WTC11 (cell line): Measurements from ENCODE around the gene TMEM175. TPM values are rescaled to one million over a fixed set of nuclear protein-coding genes. Genes with fewer than 3 reads are reported as not detected.

Experiments used
- ATAC-seq: fragments of 200-7000 bp; cut with Tn5 transposase; 2 replicates; pipeline ENCODE4 v1.10.0; 2021; ENCODE audit warnings: mild to moderate bottlenecking, moderate library complexity
- CTCF ChIA-PET: fragments of 300-600 bp; sonication (Branson Sonifier 250); formaldehyde crosslinking; loops from one replicate; lab custom pipeline; 2021; ENCODE audit warnings: antibody characterized with exemption; lab: Charles Lee
- POLR2A ChIA-PET: fragments of 350-600 bp; sonication (Branson Sonifier 250); formaldehyde crosslinking; loops from one replicate; lab custom pipeline; 2021; ENCODE audit warnings: antibody characterized with exemption; lab: Charles Lee
- DNase-seq: peaks from one replicate; pipeline ENCODE4 v3.0.0; 2021; ENCODE audit warnings: low spot score
- H3K27ac Mint-ChIP-seq: 2 replicates; pipeline ENCODE4 v1.8.0; 2021; ENCODE audit warnings: mixed read lengths
- H3K27me3 Mint-ChIP-seq: 2 replicates; pipeline ENCODE4 v1.8.0; 2021; ENCODE audit warnings: low read depth, mild to moderate bottlenecking, moderate library complexity, mixed read lengths
- H3K36me3 Mint-ChIP-seq: 2 replicates; pipeline ENCODE4 v1.8.0; 2021; ENCODE audit warnings: mixed read lengths
- H3K4me1 Mint-ChIP-seq: 2 replicates; pipeline ENCODE4 v1.8.0; 2022; ENCODE audit warnings: mixed read lengths
- H3K4me3 Mint-ChIP-seq: 2 replicates; pipeline ENCODE4 v1.8.0; 2021; ENCODE audit warnings: mild to moderate bottlenecking, moderate library complexity, mixed read lengths
- H3K9me3 Mint-ChIP-seq: 2 replicates; pipeline ENCODE4 v1.8.0; 2021; ENCODE audit warnings: mixed read lengths
- ATF6 ChIP-seq: sonication (generic); formaldehyde crosslinking; IDR thresholded peaks from 2 replicates; pipeline ENCODE4 v1.8.1; 2023; ENCODE audit warnings: mild to moderate bottlenecking, missing genetic modification reagents
- E2F4 ChIP-seq: sonication (generic); formaldehyde crosslinking; IDR thresholded peaks from 2 replicates; pipeline ENCODE4 v1.8.1; 2022; ENCODE audit warnings: low read depth, mild to moderate bottlenecking, moderate library complexity, missing genetic modification reagents, borderline replicate concordance
- ELF4 ChIP-seq: sonication (generic); formaldehyde crosslinking; IDR thresholded peaks from 2 replicates; pipeline ENCODE4 v1.8.1; 2022; ENCODE audit warnings: low read depth, mild to moderate bottlenecking, moderate library complexity, missing genetic modification reagents
- GABPB1 ChIP-seq: sonication (generic); formaldehyde crosslinking; IDR thresholded peaks from 2 replicates; pipeline ENCODE4 v1.8.1; 2023; ENCODE audit warnings: mild to moderate bottlenecking, missing genetic modification reagents
- GTF2I ChIP-seq: fragments of 250-450 bp; sonication (Bioruptor Pico); conservative IDR thresholded peaks from 2 replicates; pipeline ENCODE4 v1.4.0; 2021; ENCODE audit warnings: mild to moderate bottlenecking
- NFATC4 ChIP-seq: fragments of 250-450 bp; sonication (Bioruptor Pico); IDR thresholded peaks from 2 replicates; pipeline ENCODE4 v1.9.0; 2021; ENCODE audit warnings: mild to moderate bottlenecking
- NR1H2 ChIP-seq: sonication (generic); formaldehyde crosslinking; IDR thresholded peaks from 2 replicates; pipeline ENCODE4 v1.9.0; 2021; ENCODE audit warnings: mild to moderate bottlenecking, moderate library complexity, missing genetic modification reagents
- TEAD1 ChIP-seq: sonication (generic); formaldehyde crosslinking; IDR thresholded peaks from 2 replicates; pipeline ENCODE4 v1.8.0; 2022; ENCODE audit warnings: mild to moderate bottlenecking, missing genetic modification reagents
- ZBTB21 ChIP-seq: sonication (generic); formaldehyde crosslinking; IDR thresholded peaks from 2 replicates; pipeline ENCODE4 v1.8.1; 2023; ENCODE audit warnings: mild to moderate bottlenecking, missing genetic modification reagents, borderline replicate concordance
- ZNF532 ChIP-seq: fragments of 250-450 bp; sonication (Bioruptor Pico); IDR thresholded peaks from 2 replicates; pipeline ENCODE4 v1.9.0; 2021; ENCODE audit warnings: mild to moderate bottlenecking, borderline replicate concordance
- total RNA-seq: library from RNA; stranded (reverse); gene quantifications from 3 replicates; pipeline ENCODE4 v1.2.3, GENCODE V29; 2021
- TF ChIP-seq, protein P1 (sequence below): fragments of 250-450 bp; sonication (Bioruptor Pico); IDR thresholded peaks from 2 replicates; pipeline ENCODE4 v1.9.0; 2021; ENCODE audit warnings: moderate library complexity, mild to moderate bottlenecking, inconsistent platforms, borderline replicate concordance
- TF ChIP-seq, protein P2 (sequence below): sonication (generic); formaldehyde crosslinking; IDR thresholded peaks from 2 replicates; pipeline ENCODE4 v1.8.1; 2023; ENCODE audit warnings: mild to moderate bottlenecking, moderate library complexity, missing genetic modification reagents
- TF ChIP-seq, protein P3 (sequence below): sonication (generic); formaldehyde crosslinking; IDR thresholded peaks from 2 replicates; pipeline ENCODE4 v1.8.0; 2023; ENCODE audit warnings: mild to moderate bottlenecking, missing genetic modification reagents

Gene TMEM175
- total RNA-seq, 1 experiment from 2014 or later = 9.2 TPM

GRCh38 chr4:885353-885752 is 46.9 kb upstream of the TMEM175 start:
- DNase-seq = no peak
- TF ChIP-seq NFATC4 (CRISPR knock-in tag) = no peak
- no peak for TF ChIP-seq E2F4 (CRISPR knock-in tag)
- TF ChIP-seq, protein P1, sequence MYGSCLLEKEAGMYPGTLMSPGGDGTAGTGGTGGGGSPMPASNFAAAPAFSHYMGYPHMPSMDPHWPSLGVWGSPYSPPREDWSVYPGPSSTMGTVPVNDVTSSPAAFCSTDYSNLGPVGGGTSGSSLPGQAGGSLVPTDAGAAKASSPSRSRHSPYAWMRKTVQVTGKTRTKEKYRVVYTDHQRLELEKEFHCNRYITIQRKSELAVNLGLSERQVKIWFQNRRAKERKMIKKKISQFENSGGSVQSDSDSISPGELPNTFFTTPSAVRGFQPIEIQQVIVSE (CRISPR knock-in tag) = no peak
- TF ChIP-seq, protein P2, sequence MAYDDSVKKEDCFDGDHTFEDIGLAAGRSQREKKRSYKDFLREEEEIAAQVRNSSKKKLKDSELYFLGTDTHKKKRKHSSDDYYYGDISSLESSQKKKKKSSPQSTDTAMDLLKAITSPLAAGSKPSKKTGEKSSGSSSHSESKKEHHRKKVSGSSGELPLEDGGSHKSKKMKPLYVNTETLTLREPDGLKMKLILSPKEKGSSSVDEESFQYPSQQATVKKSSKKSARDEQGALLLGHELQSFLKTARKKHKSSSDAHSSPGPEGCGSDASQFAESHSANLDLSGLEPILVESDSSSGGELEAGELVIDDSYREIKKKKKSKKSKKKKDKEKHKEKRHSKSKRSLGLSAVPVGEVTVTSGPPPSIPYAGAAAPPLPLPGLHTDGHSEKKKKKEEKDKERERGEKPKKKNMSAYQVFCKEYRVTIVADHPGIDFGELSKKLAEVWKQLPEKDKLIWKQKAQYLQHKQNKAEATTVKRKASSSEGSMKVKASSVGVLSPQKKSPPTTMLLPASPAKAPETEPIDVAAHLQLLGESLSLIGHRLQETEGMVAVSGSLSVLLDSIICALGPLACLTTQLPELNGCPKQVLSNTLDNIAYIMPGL (CRISPR knock-in tag) = no peak
- TF ChIP-seq GTF2I (CRISPR knock-in tag) = no peak
- TF ChIP-seq, all 79 proteins: peak for 0
- no peak for ATAC-seq
- Mint-ChIP-seq H3K9me3 (peaks cover 11% of the 10 kb centered on the region), H3K4me1 (no peaks in the 10 kb centered on the region), H3K27ac (no peak overlapping the region), H3K36me3 (peaks cover 20% of the 10 kb centered on the region), H3K27me3 (no peaks in the 10 kb centered on the region), H3K4me3 (no peak overlapping the region)
- ChIA-PET POLR2A (no interaction called here), CTCF (no interaction called here)

DNA sequence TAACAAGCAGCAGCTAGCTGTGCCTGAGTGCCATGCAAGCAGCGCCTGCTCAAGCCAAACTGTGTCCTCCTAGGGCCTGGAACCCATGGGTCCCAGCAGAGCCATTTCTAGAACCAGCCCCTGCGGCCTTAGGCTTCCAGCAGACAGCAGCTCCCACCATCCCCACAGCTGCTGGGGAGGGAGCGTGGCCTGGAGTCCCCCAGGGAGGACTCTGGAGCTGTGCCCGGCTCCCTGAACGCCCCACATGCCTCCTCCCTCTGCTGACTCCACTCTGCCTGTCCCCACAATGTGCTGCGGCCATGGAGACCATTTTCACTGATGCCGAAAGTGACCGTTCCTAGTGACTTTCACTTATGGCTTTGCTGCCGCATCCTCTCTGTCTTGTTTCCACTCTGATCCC is 46.0 kb upstream of the TMEM175 start:
- peaks cover 20% of the 10 kb centered on the region for H3K36me3 Mint-ChIP-seq
- H3K27ac Mint-ChIP-seq = peak overlapping the region; percentile 59; the same call in 1 of the 2 replicates
- peaks cover 11% of the 10 kb centered on the region for H3K9me3 Mint-ChIP-seq
- H3K4me1 Mint-ChIP-seq = no peaks in the 10 kb centered on the region
- DNase-seq = no peak
- ChIA-PET POLR2A (no interaction called here), CTCF (no interaction called here)
- no peak overlapping the region for H3K4me3 Mint-ChIP-seq
- ATAC-seq = no peak
- no peaks in the 10 kb centered on the region for H3K27me3 Mint-ChIP-seq
- TF ChIP-seq, protein P3, sequence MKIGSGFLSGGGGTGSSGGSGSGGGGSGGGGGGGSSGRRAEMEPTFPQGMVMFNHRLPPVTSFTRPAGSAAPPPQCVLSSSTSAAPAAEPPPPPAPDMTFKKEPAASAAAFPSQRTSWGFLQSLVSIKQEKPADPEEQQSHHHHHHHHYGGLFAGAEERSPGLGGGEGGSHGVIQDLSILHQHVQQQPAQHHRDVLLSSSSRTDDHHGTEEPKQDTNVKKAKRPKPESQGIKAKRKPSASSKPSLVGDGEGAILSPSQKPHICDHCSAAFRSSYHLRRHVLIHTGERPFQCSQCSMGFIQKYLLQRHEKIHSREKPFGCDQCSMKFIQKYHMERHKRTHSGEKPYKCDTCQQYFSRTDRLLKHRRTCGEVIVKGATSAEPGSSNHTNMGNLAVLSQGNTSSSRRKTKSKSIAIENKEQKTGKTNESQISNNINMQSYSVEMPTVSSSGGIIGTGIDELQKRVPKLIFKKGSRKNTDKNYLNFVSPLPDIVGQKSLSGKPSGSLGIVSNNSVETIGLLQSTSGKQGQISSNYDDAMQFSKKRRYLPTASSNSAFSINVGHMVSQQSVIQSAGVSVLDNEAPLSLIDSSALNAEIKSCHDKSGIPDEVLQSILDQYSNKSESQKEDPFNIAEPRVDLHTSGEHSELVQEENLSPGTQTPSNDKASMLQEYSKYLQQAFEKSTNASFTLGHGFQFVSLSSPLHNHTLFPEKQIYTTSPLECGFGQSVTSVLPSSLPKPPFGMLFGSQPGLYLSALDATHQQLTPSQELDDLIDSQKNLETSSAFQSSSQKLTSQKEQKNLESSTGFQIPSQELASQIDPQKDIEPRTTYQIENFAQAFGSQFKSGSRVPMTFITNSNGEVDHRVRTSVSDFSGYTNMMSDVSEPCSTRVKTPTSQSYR (CRISPR knock-in tag) = no peak
- TF ChIP-seq NR1H2 (no peak), GABPB1 (no peak), ZBTB21 (CRISPR knock-in tag) (no peak), TEAD1 (no peak), ZNF532 (CRISPR knock-in tag) (no peak), ATF6 (CRISPR knock-in tag) (no peak), ELF4 (no peak)
